GM12878 (cell line): ENCODE data around the gene CNTN4. TPM values are rescaled to one million over a fixed set of nuclear protein-coding genes. Genes with fewer than 3 reads are reported as not detected.

ENCODE experiments used
- ATAC-seq: fragments of 200-7000 bp; cut with Tn5 transposase; 3 replicates; pipeline ENCODE4 v1.9.1; 2020; ENCODE audit warnings: mild to moderate bottlenecking, moderate library complexity
- BruUV-seq: library from RNA; stranded (reverse); fragments of 400-500 nt; replicated peaks from 2 replicates; lab custom pipeline; 2021; lab: Mats Ljungman, UMichigan
- CTCF ChIA-PET: fragments of 300-600 bp; sonication (Branson Sonifier 250); formaldehyde crosslinking; extraction: SDS; loops from one replicate; lab custom pipeline; 2021; ENCODE audit warnings: inconsistent platforms; lab: Yijun Ruan, JAX
- POLR2A ChIA-PET: fragments of 350-600 bp; formaldehyde crosslinking; extraction: SDS; loops from one replicate; lab custom pipeline; 2021; ENCODE audit warnings: inconsistent platforms; lab: Charles Lee
- RAD21 ChIA-PET: fragments of 300-600 bp; sonication (Branson Sonifier 250); formaldehyde crosslinking; loops from one replicate; lab custom pipeline; 2023; ENCODE audit warnings: antibody characterized with exemption; ENCODE audit not compliant: unreplicated experiment; lab: Charles Lee
- SMC1A ChIA-PET: fragments of 300-600 bp; sonication (Branson Sonifier 250); formaldehyde crosslinking; loops from one replicate; lab custom pipeline; 2023; ENCODE audit not compliant: unreplicated experiment, uncharacterized antibody; lab: Charles Lee
- DNase-seq: peaks from one replicate; pipeline ENCODE4 v3.0.0-alpha.2; 2011; ENCODE audit warnings: low read depth, low spot score
- FAIRE-seq: peaks from 3 replicates; lab custom pipeline; 2011; peaks lifted over from hg19 to GRCh38; lab: Jason Lieb, UNC
- H2AFZ ChIP-seq: 2 replicates; pipeline ENCODE4 v1.6.0; 2011; ENCODE audit warnings: low read depth, low read length, control low read depth; ENCODE audit not compliant: control insufficient read depth
- H3K27ac ChIP-seq: 2 replicates; pipeline ENCODE4 v1.5.1; 2011; ENCODE audit warnings: control low read depth; ENCODE audit not compliant: control insufficient read depth, insufficient read depth
- H3K27me3 ChIP-seq, 2 experiments: replicated peaks in 1 of 2; 2 replicates each; pipeline versions ENCODE4 v1.6.0 to v1.6.1; 2011; ENCODE audit warnings: low read length in 1 of 2; ENCODE audit not compliant: control insufficient read depth in 2 of 2, insufficient read depth in 2 of 2
- H3K36me3 ChIP-seq, 2 experiments: 2 replicates each; pipeline ENCODE4 v1.5.1; 2011; ENCODE audit warnings: low read length in 1 of 2; ENCODE audit not compliant: control insufficient read depth in 2 of 2, insufficient read depth in 2 of 2
- H3K4me1 ChIP-seq: 2 replicates; pipeline ENCODE4 v1.6.1; 2011; ENCODE audit warnings: mild to moderate bottlenecking, low read length, moderate library complexity, mixed read lengths; ENCODE audit not compliant: control insufficient read depth, insufficient read depth
- H3K4me2 ChIP-seq: 2 replicates; pipeline ENCODE4 v1.6.0; 2011; ENCODE audit warnings: control low read depth; ENCODE audit not compliant: control insufficient read depth, insufficient read depth
- H3K4me3 ChIP-seq: fragments of 200-600 bp; sonication (generic); 2 replicates; pipeline ENCODE4 v1.5.1; 2016
- H3K79me2 ChIP-seq: 2 replicates; pipeline ENCODE4 v1.6.0; 2011; ENCODE audit warnings: low read length; ENCODE audit not compliant: control insufficient read depth, insufficient read depth
- H3K9ac ChIP-seq: 2 replicates; pipeline ENCODE4 v1.8.0; 2011; ENCODE audit warnings: low read length, control low read depth, mixed read lengths; ENCODE audit not compliant: control insufficient read depth, insufficient read depth
- H3K9me3 ChIP-seq: replicated peaks from 3 replicates; pipeline ENCODE4 v1.5.1; 2011; ENCODE audit warnings: mild to moderate bottlenecking, low read length; ENCODE audit not compliant: control insufficient read depth, insufficient read depth
- H4K20me1 ChIP-seq: 2 replicates; pipeline ENCODE4 v1.6.0; 2011; ENCODE audit not compliant: control insufficient read depth, insufficient read depth
- CBX3 ChIP-seq: fragments of 200-600 bp; sonication (generic); IDR thresholded peaks from 2 replicates; pipeline ENCODE4 v1.6.1; 2016; ENCODE audit warnings: low read depth, borderline replicate concordance
- CEBPZ ChIP-seq: fragments of 150-350 bp; IDR thresholded peaks from 2 replicates; pipeline ENCODE4 v1.6.1; 2016; ENCODE audit warnings: low read depth, low read length
- CUX1 ChIP-seq: IDR thresholded peaks from 2 replicates; pipeline ENCODE4 v1.6.1; 2012; ENCODE audit warnings: improper control_type of control experiment, low read depth, low read length; ENCODE audit not compliant: insufficient replicate concordance
- JUNB ChIP-seq: IDR thresholded peaks from 2 replicates; pipeline ENCODE4 v1.6.1; 2016; ENCODE audit warnings: antibody characterized with exemption, mild to moderate bottlenecking
- PML ChIP-seq: IDR thresholded peaks from 2 replicates; pipeline ENCODE4 v1.6.1; 2012; ENCODE audit warnings: low read length, inconsistent platforms
- RB1 ChIP-seq: fragments of 450-650 bp; formaldehyde crosslinking; IDR thresholded peaks from 2 replicates; pipeline ENCODE4 v1.6.1; 2017; ENCODE audit warnings: mild to moderate bottlenecking, borderline replicate concordance
- SIN3A ChIP-seq: IDR thresholded peaks from 2 replicates; pipeline ENCODE4 v1.6.1; 2012; ENCODE audit warnings: low read depth, low read length, improper control_type of control experiment
- SP1 ChIP-seq: IDR thresholded peaks from one replicate; pipeline ENCODE4 v1.6.1; 2011; ENCODE audit warnings: low read depth, low read length
- ZBED1 ChIP-seq: IDR thresholded peaks from 2 replicates; pipeline ENCODE4 v1.6.1; 2016; ENCODE audit warnings: borderline replicate concordance
- ZSCAN29 ChIP-seq: fragments of 450-650 bp; IDR thresholded peaks from 2 replicates; pipeline ENCODE4 v1.6.1; 2017; ENCODE audit warnings: mild to moderate bottlenecking, moderate library complexity
- WGBS: methylation state at CpG from one replicate; pipeline ENCODE4 v1.1.6; 2016; ENCODE audit warnings: low lambda C conversion rate; ENCODE audit not compliant: insufficient replicate concordance, insufficient coverage; ENCODE audit errors: missing lambda C conversion rate; 5-methylcytosine and 5-hydroxymethylcytosine counted together
- in situ Hi-C: fragments of 300-500 bp; cut with MboI; formaldehyde crosslinking; loops from 9 replicates; pipeline ENCODE4 v1.14.3; 2018; ENCODE audit warnings: mixed read lengths
- intact Hi-C: fragments of 100-400 bp; cut with micrococcal nuclease; formaldehyde crosslinking; loops from one replicate; pipeline ENCODE4 v1.14.2; 2022; ENCODE audit not compliant: unreplicated experiment
- polyA plus RNA-seq, 11 experiments: library from polyadenylated mRNA; depleted of rRNA in 4 of 11; unstranded in 6 of 11; stranded (reverse) in 5 of 11; fragments of >200 nt; fragmentation: Nextera tagmentation in 4 of 11; fragmentation: Illumina TruSeq in 1 of 11; extraction: Ambion mirVana in 4 of 11; extraction: Trizol in 1 of 11; gene quantifications; 1 replicate in 1 of 11; 2 replicates in 10 of 11; pipeline versions ENCODE4 v1.2.1 to v1.2.3, GENCODE V29; 2011 to 2016; ENCODE audit warnings: inconsistent platforms in 2 of 11, missing spikeins in 2 of 11, low read depth in 1 of 11
- total RNA-seq, 4 experiments: library from RNA; depleted of rRNA in 3 of 4; stranded (reverse); fragments of >200 nt in 3 of 4; fragmentation: Illumina TruSeq in 1 of 4; extraction: Trizol in 1 of 4; gene quantifications; 2 replicates each; pipeline versions ENCODE4 v1.2.1 to v1.2.3, GENCODE V29; 2013 to 2021
- TF ChIP-seq, protein P1 (sequence below): fragments of 450-650 bp; formaldehyde crosslinking; IDR thresholded peaks from 2 replicates; pipeline ENCODE4 v1.4.0; 2022; ENCODE audit warnings: mild to moderate bottlenecking, moderate library complexity
- TF ChIP-seq, protein P2 (sequence below): IDR thresholded peaks from 2 replicates; pipeline ENCODE4 v1.6.1; 2012; ENCODE audit warnings: low read depth, low read length, improper control_type of control experiment

Gene CNTN4
- total and polyA plus RNA-seq, 10 of the 15 experiments (the other 5 are each of a cell fraction or from before 2014, with no cell fraction given) = 0.05 to 0.43 (median 0.15) TPM; not detected in 1

DNA sequence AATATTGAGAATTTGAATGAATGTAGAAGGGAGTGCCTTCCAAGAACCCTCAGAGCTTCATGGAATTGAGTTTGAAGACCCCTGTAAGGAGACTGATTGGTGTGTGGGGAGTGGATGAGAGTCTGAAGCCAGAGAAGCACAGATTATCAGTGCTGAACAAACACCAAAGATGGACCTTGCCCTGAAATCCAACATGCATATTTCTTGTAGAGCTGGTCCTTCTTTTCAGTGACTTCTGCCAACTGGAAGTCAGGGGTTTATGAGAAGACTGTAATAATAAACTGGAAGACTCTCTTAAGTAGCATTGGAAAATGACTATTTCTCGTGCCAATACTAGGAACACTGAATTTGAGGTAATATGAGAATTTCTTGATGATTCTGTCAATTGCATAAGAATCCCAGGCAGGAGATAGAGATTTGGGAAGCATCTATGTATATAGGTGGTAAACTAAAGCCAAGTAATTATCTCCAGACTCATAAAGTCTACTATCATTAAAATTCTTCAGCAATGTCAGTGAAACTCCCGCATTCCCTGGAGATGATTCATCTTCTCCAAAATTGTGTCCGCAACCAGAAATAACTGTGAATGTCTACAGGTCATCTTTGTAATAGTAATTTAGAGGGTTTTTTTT, 797.8 kb downstream of the CNTN4 start:
- no peak for FAIRE-seq

More for the DNA sequence above, 797.8 kb downstream of the CNTN4 start:
- POLR2A ChIA-PET = interaction anchor here (0.5 kb wide), 1 partner anchor 10 kb away, joined by 4 read pairs; no protein-coding TSS in a partner anchor
- BruUV-seq = no TSS peak
- no peaks in the 10 kb centered on the region for H3K4me1 ChIP-seq
- SMC1A ChIA-PET = no interaction called here
- H3K9ac ChIP-seq = no peak overlapping the region
- 21% methylated on average over 3 of the region's 3 CpGs for WGBS
- no peak for TF ChIP-seq ZSCAN29
- TF ChIP-seq PML = no peak
- TF ChIP-seq SP1 = no peak
- no peak for TF ChIP-seq JUNB
- no peak for TF ChIP-seq RB1
- TF ChIP-seq SIN3A = no peak
- TF ChIP-seq CBX3 = no peak
- TF ChIP-seq, protein P1, sequence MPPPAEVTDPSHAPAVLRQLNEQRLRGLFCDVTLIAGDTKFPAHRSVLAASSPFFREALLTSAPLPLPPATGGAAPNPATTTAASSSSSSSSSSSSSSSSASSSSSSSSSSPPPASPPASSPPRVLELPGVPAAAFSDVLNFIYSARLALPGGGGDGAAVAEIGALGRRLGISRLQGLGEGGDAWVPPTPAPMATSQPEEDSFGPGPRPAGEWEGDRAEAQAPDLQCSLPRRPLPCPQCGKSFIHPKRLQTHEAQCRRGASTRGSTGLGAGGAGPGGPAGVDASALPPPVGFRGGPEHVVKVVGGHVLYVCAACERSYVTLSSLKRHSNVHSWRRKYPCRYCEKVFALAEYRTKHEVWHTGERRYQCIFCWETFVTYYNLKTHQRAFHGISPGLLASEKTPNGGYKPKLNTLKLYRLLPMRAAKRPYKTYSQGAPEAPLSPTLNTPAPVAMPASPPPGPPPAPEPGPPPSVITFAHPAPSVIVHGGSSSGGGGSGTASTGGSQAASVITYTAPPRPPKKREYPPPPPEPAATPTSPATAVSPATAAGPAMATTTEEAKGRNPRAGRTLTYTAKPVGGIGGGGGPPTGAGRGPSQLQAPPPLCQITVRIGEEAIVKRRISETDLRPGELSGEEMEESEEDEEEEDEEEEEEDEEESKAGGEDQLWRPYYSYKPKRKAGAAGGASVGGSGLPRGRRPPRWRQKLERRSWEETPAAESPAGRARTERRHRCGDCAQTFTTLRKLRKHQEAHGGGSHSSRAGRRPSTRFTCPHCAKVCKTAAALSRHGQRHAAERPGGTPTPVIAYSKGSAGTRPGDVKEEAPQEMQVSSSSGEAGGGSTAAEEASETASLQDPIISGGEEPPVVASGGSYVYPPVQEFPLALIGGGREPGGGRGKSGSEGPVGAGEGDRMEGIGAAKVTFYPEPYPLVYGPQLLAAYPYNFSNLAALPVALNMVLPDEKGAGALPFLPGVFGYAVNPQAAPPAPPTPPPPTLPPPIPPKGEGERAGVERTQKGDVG = no peak
- no peak for TF ChIP-seq CUX1
- TF ChIP-seq, protein P2, sequence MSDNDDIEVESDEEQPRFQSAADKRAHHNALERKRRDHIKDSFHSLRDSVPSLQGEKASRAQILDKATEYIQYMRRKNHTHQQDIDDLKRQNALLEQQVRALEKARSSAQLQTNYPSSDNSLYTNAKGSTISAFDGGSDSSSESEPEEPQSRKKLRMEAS = no peak
- TF ChIP-seq CEBPZ = no peak
- no peak for TF ChIP-seq ZBED1
- H3K27ac ChIP-seq = no peak overlapping the region
- H3K79me2 ChIP-seq = no peaks in the 10 kb centered on the region
- RAD21 ChIA-PET = no interaction called here
- no peaks in the 10 kb centered on the region for H4K20me1 ChIP-seq
- CTCF ChIA-PET = no interaction called here
- no peak overlapping the region for H3K4me2 ChIP-seq
- intact Hi-C loops (no loop called here), in situ Hi-C loops (no loop called here)
- H3K4me3 ChIP-seq = no peak overlapping the region
- DNase-seq (no peak), ATAC-seq (no peak)
- H3K27me3 ChIP-seq = no peaks in the 10 kb centered on the region
- H3K9me3 ChIP-seq = no peaks in the 10 kb centered on the region
- H3K36me3 ChIP-seq = no peaks in the 10 kb centered on the region
- H2AFZ ChIP-seq = no peak overlapping the region
